Gastroesophageal sphincter (tissue), 3 donors: Measurements from ENCODE around the gene TBL2.

Experiments used
- EP300 ChIP-seq: sonication (generic); formaldehyde crosslinking; IDR thresholded peaks from one replicate; pipeline ENCODE4 v1.6.1; 2017; ENCODE audit warnings: antibody characterized with exemption, mild to moderate bottlenecking
- POLR2A ChIP-seq, 2 donors: fragments of 450-650 bp; IDR thresholded peaks; one replicate each; pipeline ENCODE4 v1.6.1; 2017; ENCODE audit warnings: antibody characterized with exemption in 2 of 2, mild to moderate bottlenecking in 2 of 2, moderate library complexity in 1 of 2
- TF ChIP-seq, protein P1 (sequence below), 4 experiments: fragments of 200-600 bp in 2 of 4; fragments of 450-650 bp in 2 of 4; sonication (generic) in 1 of 4; IDR thresholded peaks; one replicate each; pipeline ENCODE4 v1.5.1; 2017 to 2019; ENCODE audit warnings: antibody characterized with exemption in 4 of 4, mild to moderate bottlenecking in 2 of 4, moderate library complexity in 2 of 4

- TF ChIP-seq, protein P1, sequence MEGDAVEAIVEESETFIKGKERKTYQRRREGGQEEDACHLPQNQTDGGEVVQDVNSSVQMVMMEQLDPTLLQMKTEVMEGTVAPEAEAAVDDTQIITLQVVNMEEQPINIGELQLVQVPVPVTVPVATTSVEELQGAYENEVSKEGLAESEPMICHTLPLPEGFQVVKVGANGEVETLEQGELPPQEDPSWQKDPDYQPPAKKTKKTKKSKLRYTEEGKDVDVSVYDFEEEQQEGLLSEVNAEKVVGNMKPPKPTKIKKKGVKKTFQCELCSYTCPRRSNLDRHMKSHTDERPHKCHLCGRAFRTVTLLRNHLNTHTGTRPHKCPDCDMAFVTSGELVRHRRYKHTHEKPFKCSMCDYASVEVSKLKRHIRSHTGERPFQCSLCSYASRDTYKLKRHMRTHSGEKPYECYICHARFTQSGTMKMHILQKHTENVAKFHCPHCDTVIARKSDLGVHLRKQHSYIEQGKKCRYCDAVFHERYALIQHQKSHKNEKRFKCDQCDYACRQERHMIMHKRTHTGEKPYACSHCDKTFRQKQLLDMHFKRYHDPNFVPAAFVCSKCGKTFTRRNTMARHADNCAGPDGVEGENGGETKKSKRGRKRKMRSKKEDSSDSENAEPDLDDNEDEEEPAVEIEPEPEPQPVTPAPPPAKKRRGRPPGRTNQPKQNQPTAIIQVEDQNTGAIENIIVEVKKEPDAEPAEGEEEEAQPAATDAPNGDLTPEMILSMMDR (IDR thresholded peaks at IDR 0.05): no peak
- TF ChIP-seq POLR2A (IDR thresholded peaks at IDR 0.05): no peak
- TF ChIP-seq EP300: no peak
Observed at GRCh38 chr7:73626814-73627213, 48.4 kb upstream of the TBL2 start.
